Peyer's patch (tissue), 4 donors: ENCODE results near the gene MYO1F.

Experiments
- POLR2A ChIP-seq, 2 donors: fragments of 450-650 bp; IDR thresholded peaks; one replicate each; pipeline ENCODE4 v1.5.1; 2017; ENCODE audit warnings: antibody characterized with exemption in 2 of 2, mild to moderate bottlenecking in 2 of 2, moderate library complexity in 2 of 2
- TF ChIP-seq, protein P1 (sequence below), 6 experiments: fragments of 450-650 bp in 4 of 6; fragments of 200-600 bp in 2 of 6; sonication (generic) in 1 of 6; IDR thresholded peaks; one replicate each; pipeline ENCODE4 v1.5.1; 2017 to 2019; ENCODE audit warnings: antibody characterized with exemption in 6 of 6, mild to moderate bottlenecking in 3 of 6, moderate library complexity in 1 of 6

DNA sequence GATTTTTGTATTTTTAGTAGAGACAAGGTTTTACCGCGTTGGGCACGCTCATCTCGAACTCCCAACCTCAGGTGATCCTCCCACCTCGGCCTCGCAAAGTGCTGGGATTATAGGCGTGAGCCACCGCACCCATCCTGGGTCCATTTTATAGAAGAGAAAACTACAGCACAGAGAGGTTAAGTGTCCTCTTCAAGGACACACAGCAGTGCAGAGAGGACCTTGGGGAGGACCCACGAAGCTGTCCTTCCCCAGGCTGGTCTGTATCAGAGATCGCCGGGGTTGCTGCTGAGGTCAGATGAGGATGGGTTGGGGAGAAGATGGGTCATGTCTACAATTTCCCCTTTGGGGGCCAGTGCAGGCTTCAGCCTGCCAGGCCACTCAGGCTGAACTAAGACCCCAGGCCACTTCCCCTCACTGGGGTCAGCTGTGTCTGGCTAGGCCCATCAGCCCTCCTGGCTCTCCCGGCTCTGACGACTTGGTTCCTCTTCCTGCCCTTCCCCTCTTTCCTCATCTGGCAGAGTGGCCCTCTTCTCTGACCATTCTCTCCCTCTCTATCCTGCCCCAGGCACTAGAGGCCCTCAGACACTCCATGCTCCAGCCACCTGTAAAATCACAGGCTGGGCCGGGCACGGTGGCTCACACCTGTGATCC lies 9.6 kb downstream of the MYO1F start:
- TF ChIP-seq POLR2A (IDR thresholded peaks at IDR 0.05), result no peak
- TF ChIP-seq, protein P1, sequence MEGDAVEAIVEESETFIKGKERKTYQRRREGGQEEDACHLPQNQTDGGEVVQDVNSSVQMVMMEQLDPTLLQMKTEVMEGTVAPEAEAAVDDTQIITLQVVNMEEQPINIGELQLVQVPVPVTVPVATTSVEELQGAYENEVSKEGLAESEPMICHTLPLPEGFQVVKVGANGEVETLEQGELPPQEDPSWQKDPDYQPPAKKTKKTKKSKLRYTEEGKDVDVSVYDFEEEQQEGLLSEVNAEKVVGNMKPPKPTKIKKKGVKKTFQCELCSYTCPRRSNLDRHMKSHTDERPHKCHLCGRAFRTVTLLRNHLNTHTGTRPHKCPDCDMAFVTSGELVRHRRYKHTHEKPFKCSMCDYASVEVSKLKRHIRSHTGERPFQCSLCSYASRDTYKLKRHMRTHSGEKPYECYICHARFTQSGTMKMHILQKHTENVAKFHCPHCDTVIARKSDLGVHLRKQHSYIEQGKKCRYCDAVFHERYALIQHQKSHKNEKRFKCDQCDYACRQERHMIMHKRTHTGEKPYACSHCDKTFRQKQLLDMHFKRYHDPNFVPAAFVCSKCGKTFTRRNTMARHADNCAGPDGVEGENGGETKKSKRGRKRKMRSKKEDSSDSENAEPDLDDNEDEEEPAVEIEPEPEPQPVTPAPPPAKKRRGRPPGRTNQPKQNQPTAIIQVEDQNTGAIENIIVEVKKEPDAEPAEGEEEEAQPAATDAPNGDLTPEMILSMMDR (IDR thresholded peaks at IDR 0.05), result no peak
